NCI-H748 treated with DMSO at 0.1 percent for 48 hours (cell line): ENCODE results near the gene BNC2.
"Not testable (repeated sequence)": the region's sequence is repeated elsewhere in the genome, so short reads cannot be mapped to it uniquely, and the experiment has no call there.

Experiments
- DNase-seq: peaks from one replicate; lab custom pipeline; 2025; lab: John Stamatoyannopoulos, UW

The BNC2 gene

DNA sequence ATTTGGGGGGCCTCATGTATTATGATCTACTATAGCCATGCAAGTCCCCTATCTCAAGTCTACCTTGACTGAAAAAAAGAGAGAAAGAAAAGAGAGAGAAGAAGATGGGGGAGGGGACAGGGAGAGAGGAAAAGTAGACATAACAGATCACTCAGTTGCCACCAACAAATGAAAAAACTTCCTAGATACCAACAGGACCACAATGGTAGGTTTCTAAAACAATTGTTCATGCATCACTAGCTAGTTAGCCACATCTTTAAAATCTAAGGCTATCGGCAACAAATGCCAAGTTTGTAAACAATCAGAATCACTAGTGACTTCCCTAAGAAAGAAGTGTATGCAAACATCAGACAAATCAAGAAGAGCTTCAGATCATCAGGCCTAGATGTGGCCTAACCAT lies 328.2 kb downstream of the BNC2 start:
- no peak for DNase-seq

DNA sequence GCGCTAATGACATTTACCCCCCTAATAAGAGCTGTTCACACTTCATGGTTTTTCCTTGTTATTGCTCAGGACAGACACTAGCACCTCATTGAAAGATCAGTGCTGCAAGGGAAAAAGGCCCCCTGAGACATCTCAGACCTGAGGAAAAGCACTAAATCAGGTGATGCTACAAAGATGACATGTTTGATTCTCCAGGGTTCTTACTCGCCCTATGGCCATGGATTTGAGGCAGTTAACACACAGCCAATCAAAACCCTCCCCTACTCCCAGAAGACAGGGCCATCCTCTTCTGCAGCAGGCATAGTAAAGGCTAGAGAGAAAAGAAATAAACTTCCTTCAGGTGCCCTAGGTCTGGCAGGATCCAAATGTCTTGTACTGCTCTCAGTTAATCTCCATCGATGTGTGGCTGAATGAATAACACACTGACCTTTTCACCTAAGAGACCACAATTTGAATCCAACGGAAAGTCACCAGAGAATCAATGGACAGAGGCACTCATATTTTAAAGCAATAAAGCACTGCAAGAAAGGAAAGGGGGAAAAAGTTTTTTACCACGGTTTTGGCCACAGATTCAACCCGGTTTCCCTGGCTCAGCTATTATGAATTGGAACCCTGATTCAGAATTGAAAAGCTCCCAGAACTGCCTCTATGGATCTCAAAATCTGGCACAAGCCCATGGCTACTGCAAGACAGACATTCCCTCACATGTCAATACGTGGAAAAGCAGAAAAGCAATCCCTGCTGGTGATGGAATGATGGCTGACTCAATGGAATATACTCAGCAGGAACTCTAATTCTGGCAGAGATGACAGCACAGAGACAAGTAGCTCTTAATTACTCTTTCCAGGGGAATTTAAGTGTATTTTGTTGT lies 329.5 kb downstream of the BNC2 start:
- DNase-seq, result no peak

- not testable (repeated sequence) for DNase-seq
These were observed 330.8 kb downstream of the BNC2 start for GRCh38 chr9:16539626-16540025.

DNA sequence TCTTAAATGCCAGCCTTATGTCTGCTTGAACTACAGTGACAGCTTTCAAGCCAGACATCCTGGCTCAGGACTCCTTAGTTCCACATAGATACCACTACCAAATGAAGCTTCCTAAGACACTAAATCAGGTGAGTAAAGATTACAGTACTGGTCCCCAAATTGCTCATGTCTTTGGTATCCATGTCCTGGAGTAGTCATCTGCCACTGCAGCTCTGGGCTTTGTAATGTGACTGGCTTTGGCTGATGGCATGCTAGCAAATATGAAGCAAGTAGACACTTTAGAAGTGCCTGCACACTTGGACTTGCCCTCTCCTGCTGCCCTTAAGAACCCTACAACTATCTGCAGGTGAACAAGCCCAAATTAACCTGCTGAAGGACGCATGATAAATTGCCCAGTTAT lies 334.9 kb downstream of the BNC2 start:
- no peak for DNase-seq

DNA sequence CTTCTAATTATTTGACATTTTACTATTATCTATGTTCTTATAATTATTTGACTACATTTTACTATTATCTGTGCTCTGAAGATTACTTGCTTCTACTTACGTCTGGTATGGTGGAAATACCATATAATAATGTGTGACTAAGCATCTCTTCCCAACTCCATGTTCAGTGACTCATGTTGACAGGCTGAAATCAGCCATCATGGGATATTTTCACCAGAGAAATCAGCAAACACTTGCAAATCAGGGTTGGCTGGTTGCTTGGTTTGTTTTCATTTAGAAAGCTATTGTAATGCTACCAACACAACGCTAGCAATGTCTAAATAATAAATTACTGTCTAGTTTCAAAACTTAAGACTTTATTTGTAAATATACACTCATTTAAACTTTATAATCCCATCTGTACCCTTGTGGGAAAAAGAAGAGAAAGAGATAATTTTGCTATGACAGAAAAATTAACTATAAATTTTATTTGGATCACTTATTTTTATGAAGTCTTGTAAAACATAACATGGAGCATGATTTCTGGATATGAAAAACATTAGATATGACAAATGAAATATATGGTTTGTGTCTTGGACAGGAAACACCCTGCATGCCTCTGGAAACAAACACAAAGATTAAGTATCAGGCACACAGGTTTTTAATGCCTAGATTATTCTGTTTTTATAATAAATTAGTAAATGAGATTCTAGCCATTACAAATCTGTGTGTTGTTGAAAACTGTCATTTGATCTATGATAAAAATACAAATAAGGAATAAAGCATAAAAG lies 337.6 kb downstream of the BNC2 start:
- no peak for DNase-seq

GRCh38 chr9:16532272-16532671 lies 338.2 kb downstream of the BNC2 start:
- no peak for DNase-seq

DNA sequence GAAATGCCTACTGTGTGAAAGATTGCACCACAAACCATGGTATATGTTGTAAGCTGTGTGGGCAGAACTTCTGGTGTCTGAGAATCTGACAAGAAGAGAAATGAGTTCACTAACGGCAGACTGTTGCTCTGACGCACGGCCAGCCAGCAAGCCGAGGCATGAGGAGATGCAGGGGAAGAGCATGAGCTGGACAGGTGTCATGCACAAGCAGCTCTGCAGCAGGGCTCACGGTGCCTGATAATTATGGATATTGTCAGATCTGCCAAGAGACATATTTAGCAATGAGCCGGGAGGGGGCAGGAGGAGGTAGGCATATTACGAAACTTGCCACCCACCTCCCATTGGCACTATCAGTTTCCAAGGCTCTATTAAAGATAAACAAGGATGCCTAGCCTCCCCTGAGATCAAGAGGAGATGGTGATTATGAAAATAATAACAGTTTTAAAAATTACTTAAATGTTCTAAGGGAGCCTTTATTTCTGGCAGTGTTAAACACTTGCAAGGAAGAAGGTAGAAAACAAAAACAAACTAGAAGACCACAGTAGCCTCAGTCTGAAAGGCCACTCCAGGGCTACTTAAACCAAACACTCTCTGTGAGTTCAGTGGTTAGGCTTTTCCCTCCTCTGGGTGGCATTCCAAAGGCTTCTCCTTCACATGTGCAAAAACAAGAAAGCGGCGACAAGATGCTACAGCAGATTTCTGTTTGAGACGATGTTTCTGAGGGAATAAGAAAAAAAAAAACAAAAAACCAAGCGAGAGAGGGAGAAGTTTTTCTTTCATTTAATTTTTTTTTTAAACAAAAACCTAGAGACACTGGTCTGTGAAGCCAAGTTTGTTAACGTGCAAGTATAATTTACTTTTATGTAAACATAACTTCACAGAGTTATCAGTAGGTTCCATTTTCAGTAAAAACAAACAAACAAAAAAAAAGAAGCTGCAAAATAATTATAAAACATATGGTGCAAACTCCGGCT lies 339.5 kb downstream of the BNC2 start:
- peak; percentile 10 for DNase-seq

GRCh38 chr9:16527573-16527972 lies 342.9 kb downstream of the BNC2 start:
- no peak for DNase-seq

- no peak for DNase-seq
These were observed 344.1 kb downstream of the BNC2 start for GRCh38 chr9:16526380-16526779.

- no peak for DNase-seq
These were observed 345.6 kb downstream of the BNC2 start for GRCh38 chr9:16524823-16525222.

DNA sequence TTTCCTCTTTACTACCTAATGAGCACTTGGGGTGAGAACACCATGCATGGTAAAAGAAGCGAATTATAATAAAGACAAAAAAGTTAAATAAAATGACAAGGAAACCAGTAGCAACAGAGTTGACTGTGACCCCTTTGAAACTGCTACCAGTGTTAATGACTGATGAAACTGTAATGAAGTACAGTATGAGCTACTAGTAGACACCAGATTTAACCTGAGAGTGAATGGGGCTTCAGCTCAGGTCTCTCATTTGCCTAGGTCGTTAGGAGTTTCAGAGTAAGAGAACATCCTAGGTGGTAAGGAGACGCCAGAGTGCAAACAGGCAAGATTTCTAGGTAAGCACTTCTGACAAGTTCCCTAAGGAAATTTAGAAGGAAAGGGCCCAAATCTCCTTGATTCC lies 346.4 kb downstream of the BNC2 start:
- DNase-seq, result no peak

GRCh38 chr9:16521868-16522411 lies 348.5 kb downstream of the BNC2 start:
- no peak for DNase-seq

DNA sequence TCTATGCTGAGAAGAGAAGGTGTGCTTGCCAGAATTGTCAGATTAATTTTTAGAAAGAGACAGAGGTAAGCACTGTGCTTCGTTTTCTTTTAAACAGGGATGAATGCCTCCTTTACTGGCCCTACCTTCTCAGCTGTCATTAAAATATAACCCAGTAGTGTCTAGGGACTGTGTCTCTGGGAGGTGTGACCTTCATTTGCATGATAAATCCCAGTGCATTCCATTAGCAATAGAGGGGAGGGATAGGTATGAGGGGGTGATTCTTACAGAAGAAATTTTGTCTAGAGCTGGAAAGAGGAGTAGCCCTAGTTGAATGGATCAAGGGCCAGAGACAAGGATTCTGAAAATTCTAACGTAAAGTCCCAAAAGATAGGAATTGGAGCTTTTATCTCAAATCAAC lies 351.5 kb downstream of the BNC2 start:
- DNase-seq, result no peak

DNA sequence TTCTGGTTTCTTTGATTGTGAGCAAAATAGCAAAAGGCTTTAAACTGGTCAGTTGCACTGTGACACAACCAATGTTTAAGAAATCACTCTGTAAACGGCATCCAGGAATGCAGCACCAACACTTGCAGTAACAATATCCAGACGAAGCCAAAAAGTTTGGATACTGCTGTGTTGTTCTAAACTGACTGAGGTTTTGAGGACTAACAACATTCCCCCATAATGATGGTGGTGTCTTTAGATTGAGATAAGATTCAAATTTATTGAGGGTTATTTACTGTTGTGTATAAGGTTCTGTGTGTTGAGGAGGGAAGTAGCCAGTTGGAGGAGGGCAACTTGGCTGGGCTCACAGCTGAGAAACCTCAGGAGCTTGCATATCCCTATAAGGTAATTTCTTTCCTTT lies 353.6 kb downstream of the BNC2 start:
- no peak for DNase-seq

DNA sequence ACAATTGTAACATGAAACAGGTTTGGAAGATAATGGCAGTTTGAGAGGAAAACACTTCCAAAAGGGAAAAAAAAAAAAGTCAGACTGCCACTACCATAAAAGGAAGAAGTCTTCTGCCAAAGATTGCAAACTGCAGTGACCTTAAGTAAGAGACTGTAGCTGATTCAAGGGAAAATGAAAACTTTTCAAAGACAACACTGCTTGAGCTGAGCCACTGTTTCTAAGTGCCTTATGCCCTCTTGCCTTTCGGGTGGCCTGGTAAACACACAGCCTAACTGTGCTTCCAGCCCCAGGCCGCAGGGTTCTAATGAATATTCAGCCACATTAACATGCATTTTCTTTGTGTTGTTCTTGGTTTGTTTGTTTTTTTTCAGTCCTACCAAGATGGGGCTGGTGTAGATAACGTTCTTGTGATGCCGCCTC lies 354.6 kb downstream of the BNC2 start:
- no peak for DNase-seq

DNA sequence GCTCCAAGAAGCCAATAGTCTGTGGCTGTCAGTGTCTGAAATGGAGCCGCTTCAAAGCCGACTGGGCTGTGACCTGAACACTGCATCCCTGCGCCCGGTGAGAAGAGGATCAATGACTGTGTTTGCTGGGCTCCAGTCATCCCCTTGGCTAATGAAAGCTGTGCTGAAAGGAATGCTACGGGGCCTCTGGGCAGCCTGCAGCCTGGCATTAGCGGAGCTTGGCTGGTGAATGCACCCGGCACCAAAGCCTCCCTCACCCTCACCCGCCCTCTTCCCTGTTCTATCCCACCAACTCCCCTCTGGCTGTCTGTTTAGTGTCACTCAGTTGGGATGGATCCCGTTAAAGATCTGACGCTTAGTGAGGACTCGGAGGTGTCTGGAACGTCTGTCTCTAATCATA lies 355.3 kb downstream of the BNC2 start:
- DNase-seq, result no peak

- no peak for DNase-seq
These were observed 356.3 kb downstream of the BNC2 start for GRCh38 chr9:16514131-16514530.

DNA sequence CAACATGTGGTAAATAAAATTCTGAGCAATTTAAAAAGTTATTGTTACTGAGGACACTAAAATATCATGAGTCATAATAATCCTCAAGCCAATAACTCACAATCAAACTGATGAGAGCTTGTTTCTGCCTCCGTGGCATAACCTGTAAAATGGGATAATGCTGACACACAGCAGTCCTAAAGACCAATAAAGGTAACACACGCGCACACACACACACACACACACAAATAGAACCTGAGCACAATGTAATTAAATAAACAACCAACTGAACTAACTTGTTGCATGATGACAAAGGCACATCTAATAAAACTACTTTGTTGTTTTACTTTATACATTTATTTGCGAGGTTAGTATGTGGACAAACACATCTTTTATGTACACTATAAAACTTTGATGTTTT lies 358.2 kb downstream of the BNC2 start:
- no peak for DNase-seq

- DNase-seq, result no peak
These were observed 360.0 kb downstream of the BNC2 start for GRCh38 chr9:16510482-16510881.

DNA sequence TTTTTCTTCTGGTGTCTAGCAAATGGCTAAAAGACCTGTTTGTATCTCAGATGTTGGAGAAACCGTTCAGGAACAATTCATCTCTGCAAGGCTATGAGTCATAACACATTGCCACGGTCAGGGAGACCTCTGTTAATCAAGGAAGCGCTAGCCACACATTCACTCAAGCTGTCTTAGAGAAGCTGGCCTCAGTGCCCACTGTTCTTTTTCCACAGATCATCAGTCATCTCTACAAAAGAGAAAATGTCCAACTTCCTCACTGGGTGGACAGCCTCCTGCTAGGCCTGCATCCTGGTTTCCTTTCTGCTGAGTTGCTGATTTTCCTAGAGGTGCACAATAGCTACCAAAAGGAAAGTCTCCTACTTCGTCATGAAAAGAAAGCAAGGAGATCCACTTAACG lies 360.5 kb downstream of the BNC2 start:
- DNase-seq, result no peak

DNA sequence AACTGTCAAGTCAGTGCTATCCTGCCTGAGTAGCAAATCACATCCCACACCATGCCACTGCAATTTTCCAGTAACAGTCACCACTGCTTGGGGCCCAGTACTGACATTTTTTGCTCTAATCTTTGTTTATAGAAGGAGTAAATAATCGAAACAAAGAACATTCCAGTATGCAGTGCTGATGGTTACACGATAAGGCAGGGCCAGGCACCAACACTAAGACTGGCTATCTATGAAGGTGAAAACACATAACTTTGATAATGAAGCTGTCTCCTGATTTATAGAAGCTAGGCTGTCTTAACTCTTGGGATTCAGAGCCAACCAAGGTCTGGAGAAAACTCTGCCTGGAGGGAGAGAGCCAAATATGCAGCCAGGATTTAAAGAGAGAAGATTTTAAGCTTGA lies 365.3 kb downstream of the BNC2 start:
- no peak for DNase-seq

DNA sequence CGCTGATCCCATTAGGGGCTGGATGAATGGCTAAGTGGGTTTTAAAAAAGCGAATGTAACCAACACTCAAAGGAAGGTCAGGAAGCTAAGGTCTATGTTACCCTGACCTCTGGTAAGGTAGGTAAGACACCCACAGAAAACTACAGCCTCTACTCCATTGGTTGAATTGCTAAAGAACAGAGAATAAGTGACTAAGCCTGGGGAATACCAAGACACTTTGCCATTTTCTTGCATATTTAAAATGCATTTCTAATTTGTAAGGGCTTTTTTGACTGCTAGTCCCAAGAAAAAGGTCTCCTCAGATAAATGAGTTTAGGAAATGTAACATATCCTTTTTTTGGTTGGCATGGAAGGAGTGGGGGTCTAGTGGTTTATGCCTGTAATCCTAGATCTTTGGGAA lies 368.7 kb downstream of the BNC2 start:
- DNase-seq, result no peak
